ENCODE measurements around the gene PSEN1.

- TF ChIP-seq CTCF (IDR thresholded peaks at IDR 0.05) (no peak), POLR2A (IDR thresholded peaks at IDR 0.05) (no peak), EP300 (IDR thresholded peaks at IDR 0.05) (no peak)
Measured at GRCh38 chr14:73253323-73253610, 117.0 kb downstream of the PSEN1 start.

All from tibial nerve (tissue), 4 donors.